HUES48 (cell line): ENCODE data around the gene ROCK1.
"Not testable (repeated sequence)": the region's sequence is repeated elsewhere in the genome, so short reads cannot be mapped to it uniquely, and the experiment has no call there.

Experiments used
- H3K27ac ChIP-seq: one replicate; pipeline ENCODE4 v1.7.0; 2013; ENCODE audit warnings: low read depth, low read length, inconsistent platforms
- H3K27me3 ChIP-seq: 2 replicates; pipeline ENCODE4 v1.6.1; 2013; ENCODE audit warnings: mild to moderate bottlenecking, low read length; ENCODE audit not compliant: control insufficient read depth, insufficient read depth
- H3K36me3 ChIP-seq: 2 replicates; pipeline ENCODE4 v1.6.1; 2013; ENCODE audit warnings: low read length; ENCODE audit not compliant: control insufficient read depth, insufficient read depth
- H3K4me1 ChIP-seq: 2 replicates; pipeline ENCODE4 v1.6.1; 2013; ENCODE audit warnings: mild to moderate bottlenecking, low read length; ENCODE audit not compliant: control insufficient read depth, insufficient read depth
- H3K4me3 ChIP-seq: 2 replicates; pipeline ENCODE4 v1.5.1; 2013; ENCODE audit warnings: mild to moderate bottlenecking, low read depth, low read length
- H3K9ac ChIP-seq: 2 replicates; pipeline ENCODE4 v1.6.1; 2013; ENCODE audit warnings: mild to moderate bottlenecking, low read depth, low read length, moderate library complexity
- H3K9me3 ChIP-seq: 2 replicates; pipeline ENCODE4 v1.6.1; 2013; ENCODE audit warnings: low read length; ENCODE audit not compliant: control insufficient read depth, insufficient read depth

Gene ROCK1

GRCh38 chr18:21111346-21112139, at the start of gene ROCK1:
Gene ROCK1, minus strand, starts transcription at chr18:21111813. Its CDS starts 903 bp downstream, at chr18:21110910.
- Histone ChIP-seq H3K36me3 (no peaks in the 10 kb centered on the region), H3K27me3 (peaks cover 11% of the 10 kb centered on the region), H3K9ac (peak within 1 kb of the TSS; percentile 79), H3K9me3 (no peaks in the 10 kb centered on the region), H3K4me3 (peak within 1 kb of the TSS; percentile 98), H3K4me1 (peaks cover 20% of the 10 kb centered on the region), H3K27ac (peak within 1 kb of the TSS; percentile 92)

DNA sequence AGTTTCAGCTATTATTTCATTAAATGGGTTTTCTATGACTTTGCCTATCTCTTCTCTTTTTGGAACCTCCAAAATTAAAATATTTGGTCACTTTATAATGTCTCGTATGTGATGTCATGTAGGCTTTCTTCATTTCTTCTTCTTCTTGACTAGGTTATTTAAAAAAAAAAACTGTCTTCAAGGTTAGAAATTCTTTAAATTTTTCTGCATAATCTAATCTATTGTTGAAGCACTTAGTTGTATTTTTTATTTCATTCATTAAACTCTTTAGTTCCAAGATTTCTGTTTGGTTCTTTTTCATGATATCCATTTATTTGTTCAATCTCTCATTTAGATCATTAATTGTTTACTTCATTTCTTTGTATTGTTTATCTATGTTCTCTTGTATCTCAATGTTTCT, 43.8 kb upstream of the ROCK1 start:
- Histone ChIP-seq H3K36me3 (no peaks in the 10 kb centered on the region), H3K27ac (no peak overlapping the region), H3K27me3 (no peaks in the 10 kb centered on the region), H3K4me3 (no peak overlapping the region), H3K9me3 (no peaks in the 10 kb centered on the region), H3K9ac (no peak overlapping the region), H3K4me1 (no peaks in the 10 kb centered on the region)

DNA sequence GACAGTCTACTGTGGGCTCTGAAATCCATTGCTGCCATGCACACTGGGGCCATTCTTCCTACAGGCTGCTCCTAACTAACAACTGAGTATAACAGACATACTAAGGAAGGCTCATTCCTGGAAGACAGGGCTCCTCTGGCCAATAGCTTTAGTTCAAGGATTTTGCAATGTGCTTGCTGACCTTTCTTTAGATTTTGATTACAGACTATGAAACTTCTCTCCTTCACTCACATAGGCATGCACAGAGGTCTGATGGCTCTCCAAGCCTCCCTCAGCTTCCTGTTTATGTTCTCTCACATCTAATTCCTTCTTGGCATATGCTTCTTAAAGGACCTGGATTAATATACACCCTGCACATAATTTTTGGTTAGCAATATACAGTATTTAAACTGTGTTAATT, 34.4 kb upstream of the ROCK1 start:
- H3K36me3 ChIP-seq: no peaks in the 10 kb centered on the region
- no peaks in the 10 kb centered on the region for H3K27me3 ChIP-seq
- no peaks in the 10 kb centered on the region for H3K9me3 ChIP-seq
- H3K9ac ChIP-seq: no peak overlapping the region
- H3K4me3 ChIP-seq: no peak overlapping the region
- H3K27ac ChIP-seq: no peak overlapping the region
- H3K4me1 ChIP-seq: no peaks in the 10 kb centered on the region

GRCh38 chr18:21145371-21145770, 33.8 kb upstream of the ROCK1 start:
- no peaks in the 10 kb centered on the region for H3K9me3 ChIP-seq
- no peak overlapping the region for H3K27ac ChIP-seq
- no peaks in the 10 kb centered on the region for H3K27me3 ChIP-seq
- no peak overlapping the region for H3K4me3 ChIP-seq
- no peaks in the 10 kb centered on the region for H3K4me1 ChIP-seq
- H3K36me3 ChIP-seq: no peaks in the 10 kb centered on the region
- no peak overlapping the region for H3K9ac ChIP-seq

DNA sequence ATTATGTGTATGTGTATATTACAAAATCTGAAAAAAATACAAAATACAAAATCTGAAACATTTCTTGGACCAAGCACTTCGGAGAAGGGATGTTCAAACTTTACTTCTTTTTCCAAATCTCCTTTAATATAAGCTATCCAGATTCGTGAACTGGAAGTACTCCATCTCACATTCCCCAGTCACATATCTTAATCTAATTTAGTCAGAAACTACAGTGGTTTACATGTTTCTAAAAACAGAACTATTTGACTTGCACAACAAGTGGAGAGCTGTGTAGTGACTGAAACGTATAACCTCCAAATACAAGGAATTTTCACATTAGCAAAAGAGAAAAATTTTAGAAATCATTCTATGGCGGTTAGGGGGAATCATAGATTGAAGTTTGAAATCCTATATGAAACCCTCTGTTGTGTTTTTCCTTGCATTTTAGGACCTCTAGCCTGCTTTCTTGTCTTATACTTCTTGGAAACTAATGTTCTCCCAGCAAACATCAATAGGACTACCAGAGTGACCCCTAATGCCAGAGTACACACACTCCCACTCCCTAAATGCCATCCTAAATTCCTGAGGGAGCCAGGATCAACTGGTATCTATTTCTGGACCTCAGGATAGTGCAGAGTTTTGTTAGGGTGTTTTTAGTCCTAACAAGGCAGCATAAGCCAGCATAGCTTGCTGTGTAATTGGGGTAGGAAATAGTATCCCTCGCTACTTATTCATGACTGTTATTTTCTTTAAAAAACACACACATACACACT, 30.2 kb upstream of the ROCK1 start:
- no peaks in the 10 kb centered on the region for H3K4me1 ChIP-seq
- H3K27me3 ChIP-seq: no peaks in the 10 kb centered on the region
- no peak overlapping the region for H3K9ac ChIP-seq
- H3K4me3 ChIP-seq: no peak overlapping the region
- peaks cover 5% of the 10 kb centered on the region; the same call in 1 of the 2 replicates for H3K9me3 ChIP-seq
- H3K36me3 ChIP-seq: no peaks in the 10 kb centered on the region
- no peak overlapping the region for H3K27ac ChIP-seq

GRCh38 chr18:21137719-21138488, 26.3 kb upstream of the ROCK1 start:
- not testable (repeated sequence) for H3K9me3 ChIP-seq, H3K4me3 ChIP-seq, H3K9ac ChIP-seq, H3K4me1 ChIP-seq, H3K27ac ChIP-seq, H3K36me3 ChIP-seq, H3K27me3 ChIP-seq

DNA sequence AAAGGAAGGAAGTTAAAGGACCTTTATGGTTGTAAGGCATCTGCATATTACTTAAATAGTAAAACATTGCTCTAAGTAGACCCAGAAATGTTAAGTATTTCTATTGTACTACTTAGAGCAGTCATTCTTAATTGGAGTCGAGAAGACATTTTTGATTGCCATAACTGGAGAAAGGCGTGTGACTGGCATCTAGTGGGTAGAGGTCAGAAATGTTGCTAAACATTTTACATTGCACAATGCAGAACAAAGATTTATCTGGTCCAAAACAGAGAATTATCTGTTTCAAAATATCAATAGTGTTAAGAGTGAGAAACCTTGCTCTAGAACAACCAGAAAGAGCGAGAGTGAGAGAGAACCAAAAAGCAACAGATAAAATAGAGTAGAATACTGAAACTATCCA, 23.3 kb upstream of the ROCK1 start:
- Histone ChIP-seq H3K27ac (no peak overlapping the region), H3K27me3 (no peaks in the 10 kb centered on the region), H3K4me3 (no peak overlapping the region), H3K36me3 (no peaks in the 10 kb centered on the region), H3K9me3 (peaks cover 5% of the 10 kb centered on the region; the same call in 1 of the 2 replicates), H3K9ac (no peak overlapping the region), H3K4me1 (no peaks in the 10 kb centered on the region)

DNA sequence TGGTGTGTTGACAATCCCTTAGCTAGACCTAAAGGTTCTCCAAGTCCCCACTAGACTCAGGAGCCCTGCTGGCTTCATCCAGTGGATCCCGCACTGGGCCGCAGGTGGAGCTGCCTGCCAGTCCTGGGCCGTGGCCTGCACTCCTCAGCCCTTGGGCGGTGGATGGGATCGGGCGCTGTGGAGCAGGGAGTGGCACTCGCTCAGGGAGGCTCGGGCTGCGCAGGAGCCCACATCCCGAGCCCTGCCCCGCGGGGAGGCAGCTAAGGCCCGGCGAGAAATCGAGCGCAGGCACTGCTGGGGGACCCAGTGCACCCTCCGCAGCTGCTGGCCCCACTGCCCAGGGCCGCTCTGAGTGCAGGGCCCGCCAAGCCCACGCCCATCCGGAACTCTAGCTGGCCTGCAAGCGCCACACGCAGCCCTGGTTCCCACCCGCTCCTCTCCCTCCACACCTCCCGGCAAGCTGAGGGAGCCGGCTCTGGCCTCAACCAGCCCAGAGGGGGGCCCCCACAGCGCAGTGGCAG, 20.8 kb upstream of the ROCK1 start:
- Histone ChIP-seq H3K36me3 (no peaks in the 10 kb centered on the region), H3K4me1 (no peaks in the 10 kb centered on the region), H3K4me3 (no peak overlapping the region), H3K27ac (no peak overlapping the region), H3K9ac (no peak overlapping the region), H3K27me3 (no peaks in the 10 kb centered on the region), H3K9me3 (no peaks in the 10 kb centered on the region; the same call in 1 of the 2 replicates)

- Histone ChIP-seq H3K4me1 (no peaks in the 10 kb centered on the region), H3K4me3 (no peak overlapping the region)
These were observed 20.1 kb upstream of the ROCK1 start for GRCh38 chr18:21131698-21132227.

DNA sequence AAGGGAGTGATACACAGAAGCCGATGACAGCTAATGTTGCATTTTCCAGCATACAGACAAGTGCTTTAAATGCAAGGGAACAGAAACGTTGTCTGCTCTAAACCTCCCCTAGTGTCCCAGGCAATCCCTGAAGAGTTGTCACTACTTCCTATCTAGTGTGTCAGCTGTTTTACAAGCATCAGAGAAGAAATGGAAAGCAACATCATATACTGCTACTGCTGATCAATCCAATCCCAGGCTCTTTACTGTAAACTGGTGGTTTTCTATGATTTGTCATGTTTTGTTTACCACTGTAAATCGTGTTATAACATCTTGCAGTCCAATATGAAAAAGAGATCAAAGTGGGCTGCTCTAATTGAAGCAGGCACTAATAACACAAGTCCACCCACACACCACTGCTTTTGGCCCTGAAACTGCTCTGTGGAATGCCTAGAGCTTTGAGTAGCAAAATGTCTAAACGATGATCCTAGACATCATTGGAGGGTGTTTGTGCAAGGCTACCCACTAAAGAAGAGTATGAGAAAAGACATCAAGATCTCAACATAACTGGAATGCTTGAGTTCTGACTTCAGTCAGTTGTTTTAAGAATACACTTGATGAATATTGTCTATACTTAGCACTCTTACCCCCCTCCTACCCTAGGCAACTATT, 18.1 kb upstream of the ROCK1 start:
- H3K36me3 ChIP-seq: no peaks in the 10 kb centered on the region
- no peak overlapping the region for H3K4me3 ChIP-seq
- H3K9me3 ChIP-seq: no peaks in the 10 kb centered on the region; the same call in 1 of the 2 replicates
- H3K9ac ChIP-seq: no peak overlapping the region
- H3K4me1 ChIP-seq: no peaks in the 10 kb centered on the region
- no peak overlapping the region for H3K27ac ChIP-seq
- no peaks in the 10 kb centered on the region for H3K27me3 ChIP-seq

More at GRCh38 chr18:21131698-21132227, 20.1 kb upstream of the ROCK1 start:
- Histone ChIP-seq H3K27ac (no peak overlapping the region), H3K36me3 (no peaks in the 10 kb centered on the region), H3K27me3 (no peaks in the 10 kb centered on the region), H3K9me3 (no peaks in the 10 kb centered on the region; the same call in 1 of the 2 replicates), H3K9ac (no peak overlapping the region)
